Eye (tissue), 1 donor: ENCODE data around the gene HCAR2.
"Not testable (repeated sequence)": the region's sequence is repeated elsewhere in the genome, so short reads cannot be mapped to it uniquely, and the experiment has no call there.

Source experiments
- DNase-seq: peaks from one replicate; pipeline ENCODE4 v3.0.0-alpha.2; 2015

Gene HCAR2

GRCh38 chr12:122661246-122661645 lies 41.9 kb downstream of the HCAR2 start:
- DNase-seq = no peak

DNA sequence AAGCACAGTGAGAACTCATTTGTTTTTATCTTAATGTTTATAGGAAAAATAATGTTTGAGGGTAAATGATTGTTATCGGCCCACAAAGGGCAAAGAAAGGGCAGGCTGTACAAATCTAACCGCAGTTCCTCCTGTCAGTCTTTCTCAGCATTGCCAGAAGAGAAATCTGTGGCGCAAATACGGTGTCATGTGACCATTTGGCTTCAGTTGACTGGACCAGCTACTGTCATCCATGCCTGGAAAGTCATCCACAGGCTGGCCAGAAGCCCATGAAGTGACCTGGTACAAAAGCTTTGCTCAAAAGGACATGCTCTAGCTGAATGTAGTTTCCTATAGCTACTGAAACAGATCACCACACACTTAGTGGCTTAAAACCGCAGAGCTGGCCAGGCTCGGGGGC lies 43.6 kb downstream of the HCAR2 start:
- no peak for DNase-seq

- no peak for DNase-seq
Observed at GRCh38 chr12:122656298-122656697, 46.9 kb downstream of the HCAR2 start.

- DNase-seq = not testable (repeated sequence)
Observed at GRCh38 chr12:122653291-122653690, 49.9 kb downstream of the HCAR2 start.

DNA sequence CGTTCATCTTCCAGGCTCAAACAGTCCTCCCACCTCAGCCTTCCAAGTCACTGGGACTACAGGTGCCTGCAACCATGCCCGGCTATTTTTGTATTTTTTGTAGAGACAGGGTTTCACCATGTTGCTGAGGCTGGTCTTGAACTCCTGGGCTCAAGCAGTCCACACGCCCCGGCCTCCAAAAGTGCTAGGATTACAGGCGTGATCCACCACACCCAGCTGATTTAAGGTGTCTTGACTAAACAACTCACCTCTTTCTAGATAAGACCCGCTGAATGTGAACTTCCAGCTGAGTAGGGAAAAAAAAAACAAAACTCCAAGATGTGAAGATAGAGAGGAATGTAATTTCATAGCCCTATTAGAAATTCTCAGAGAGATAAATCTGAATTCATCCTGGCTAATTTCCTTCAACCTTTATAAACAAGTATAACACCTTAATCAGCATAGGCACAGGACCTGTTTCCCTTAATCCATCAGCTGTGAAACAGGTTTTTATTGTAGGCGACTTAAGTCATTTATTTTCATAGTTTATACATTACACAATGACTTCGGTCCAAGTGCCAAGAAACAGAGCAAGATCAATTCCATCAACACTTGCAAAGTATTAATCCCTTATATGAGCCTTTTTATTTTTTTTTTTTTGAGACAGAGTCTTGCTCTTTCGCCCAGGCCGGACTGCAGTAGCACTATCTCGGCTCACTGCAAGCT lies 51.5 kb downstream of the HCAR2 start:
- no peak for DNase-seq
